Ishikawa (cell line): Measurements from ENCODE around the gene BHLHE41.

ENCODE experiments used
- CEBPB ChIP-seq: IDR thresholded peaks from 2 replicates; pipeline ENCODE4 v1.6.1; 2012
- CREB1 ChIP-seq: IDR thresholded peaks from 2 replicates; pipeline ENCODE4 v1.6.1; 2012; ENCODE audit warnings: low read depth
- EGR1 ChIP-seq: IDR thresholded peaks from 2 replicates; pipeline ENCODE4 v1.6.1; 2012
- EP300 ChIP-seq: IDR thresholded peaks from 2 replicates; pipeline ENCODE4 v1.6.1; 2012; ENCODE audit warnings: borderline replicate concordance
- FOXM1 ChIP-seq: IDR thresholded peaks from 2 replicates; pipeline ENCODE4 v1.6.1; 2012; ENCODE audit warnings: low read depth, borderline replicate concordance
- NFIC ChIP-seq: IDR thresholded peaks from 2 replicates; pipeline ENCODE4 v1.6.1; 2012
- RAD21 ChIP-seq: IDR thresholded peaks from 2 replicates; pipeline ENCODE4 v1.6.1; 2012; ENCODE audit warnings: low read depth
- TAF1 ChIP-seq: IDR thresholded peaks from 2 replicates; pipeline ENCODE4 v1.6.1; 2012; ENCODE audit warnings: low read depth, mild to moderate bottlenecking
- TEAD4 ChIP-seq: IDR thresholded peaks from 2 replicates; pipeline ENCODE4 v1.6.1; 2012
- YY1 ChIP-seq: IDR thresholded peaks from 2 replicates; pipeline ENCODE4 v1.6.1; 2012; ENCODE audit warnings: low read depth
- TF ChIP-seq, protein P1 (sequence below): IDR thresholded peaks from 2 replicates; pipeline ENCODE4 v1.6.1; 2012
- TF ChIP-seq, protein P2 (sequence below): IDR thresholded peaks from 2 replicates; pipeline ENCODE4 v1.6.1; 2012
- TF ChIP-seq, protein P3 (sequence below): IDR thresholded peaks from 2 replicates; pipeline ENCODE4 v1.6.1; 2012; ENCODE audit warnings: low read depth, mild to moderate bottlenecking

DNA sequence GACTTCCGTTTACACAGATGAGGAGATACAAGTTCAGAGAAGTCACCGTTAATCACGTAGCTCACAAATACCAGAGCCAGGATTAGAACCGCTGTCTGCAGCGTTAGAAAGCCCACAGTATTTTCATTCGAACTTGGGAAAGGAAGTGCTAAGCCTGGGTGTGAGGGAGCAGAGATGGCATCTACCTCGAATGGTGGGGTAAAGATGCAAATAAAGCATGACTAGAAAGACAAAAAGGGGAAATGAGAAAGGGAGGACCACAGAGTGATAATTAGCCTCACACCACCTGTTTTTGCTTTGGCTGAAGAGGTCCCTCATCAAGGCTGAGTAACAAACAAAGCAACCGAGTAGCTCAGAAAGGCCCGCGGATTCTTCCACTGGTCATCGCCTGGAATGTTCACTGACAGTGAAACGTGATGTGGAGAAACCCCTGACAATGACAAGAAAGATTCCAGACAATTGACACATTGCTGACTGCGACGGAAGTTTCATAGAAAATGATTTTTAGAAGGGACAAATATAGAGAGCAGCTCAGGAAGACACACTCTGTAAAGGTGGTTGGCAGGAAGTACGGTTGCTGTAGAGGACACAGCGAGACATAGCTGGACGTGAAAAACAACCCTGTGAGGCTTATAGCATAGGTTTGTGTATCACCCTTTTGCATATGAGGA, 31.5 kb upstream of the BHLHE41 start:
- TF ChIP-seq, protein P1, sequence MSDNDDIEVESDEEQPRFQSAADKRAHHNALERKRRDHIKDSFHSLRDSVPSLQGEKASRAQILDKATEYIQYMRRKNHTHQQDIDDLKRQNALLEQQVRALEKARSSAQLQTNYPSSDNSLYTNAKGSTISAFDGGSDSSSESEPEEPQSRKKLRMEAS: no peak
- TF ChIP-seq CREB1: no peak
- no peak for TF ChIP-seq RAD21
- no peak for TF ChIP-seq TEAD4
- TF ChIP-seq EP300: no peak
- TF ChIP-seq EGR1: no peak
- TF ChIP-seq, protein P2, sequence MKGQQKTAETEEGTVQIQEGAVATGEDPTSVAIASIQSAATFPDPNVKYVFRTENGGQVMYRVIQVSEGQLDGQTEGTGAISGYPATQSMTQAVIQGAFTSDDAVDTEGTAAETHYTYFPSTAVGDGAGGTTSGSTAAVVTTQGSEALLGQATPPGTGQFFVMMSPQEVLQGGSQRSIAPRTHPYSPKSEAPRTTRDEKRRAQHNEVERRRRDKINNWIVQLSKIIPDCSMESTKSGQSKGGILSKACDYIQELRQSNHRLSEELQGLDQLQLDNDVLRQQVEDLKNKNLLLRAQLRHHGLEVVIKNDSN: no peak
- no peak for TF ChIP-seq TAF1
- TF ChIP-seq, protein P3, sequence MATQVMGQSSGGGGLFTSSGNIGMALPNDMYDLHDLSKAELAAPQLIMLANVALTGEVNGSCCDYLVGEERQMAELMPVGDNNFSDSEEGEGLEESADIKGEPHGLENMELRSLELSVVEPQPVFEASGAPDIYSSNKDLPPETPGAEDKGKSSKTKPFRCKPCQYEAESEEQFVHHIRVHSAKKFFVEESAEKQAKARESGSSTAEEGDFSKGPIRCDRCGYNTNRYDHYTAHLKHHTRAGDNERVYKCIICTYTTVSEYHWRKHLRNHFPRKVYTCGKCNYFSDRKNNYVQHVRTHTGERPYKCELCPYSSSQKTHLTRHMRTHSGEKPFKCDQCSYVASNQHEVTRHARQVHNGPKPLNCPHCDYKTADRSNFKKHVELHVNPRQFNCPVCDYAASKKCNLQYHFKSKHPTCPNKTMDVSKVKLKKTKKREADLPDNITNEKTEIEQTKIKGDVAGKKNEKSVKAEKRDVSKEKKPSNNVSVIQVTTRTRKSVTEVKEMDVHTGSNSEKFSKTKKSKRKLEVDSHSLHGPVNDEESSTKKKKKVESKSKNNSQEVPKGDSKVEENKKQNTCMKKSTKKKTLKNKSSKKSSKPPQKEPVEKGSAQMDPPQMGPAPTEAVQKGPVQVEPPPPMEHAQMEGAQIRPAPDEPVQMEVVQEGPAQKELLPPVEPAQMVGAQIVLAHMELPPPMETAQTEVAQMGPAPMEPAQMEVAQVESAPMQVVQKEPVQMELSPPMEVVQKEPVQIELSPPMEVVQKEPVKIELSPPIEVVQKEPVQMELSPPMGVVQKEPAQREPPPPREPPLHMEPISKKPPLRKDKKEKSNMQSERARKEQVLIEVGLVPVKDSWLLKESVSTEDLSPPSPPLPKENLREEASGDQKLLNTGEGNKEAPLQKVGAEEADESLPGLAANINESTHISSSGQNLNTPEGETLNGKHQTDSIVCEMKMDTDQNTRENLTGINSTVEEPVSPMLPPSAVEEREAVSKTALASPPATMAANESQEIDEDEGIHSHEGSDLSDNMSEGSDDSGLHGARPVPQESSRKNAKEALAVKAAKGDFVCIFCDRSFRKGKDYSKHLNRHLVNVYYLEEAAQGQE: no peak
- TF ChIP-seq YY1: no peak
- TF ChIP-seq NFIC: no peak
- no peak for TF ChIP-seq FOXM1
- no peak for TF ChIP-seq CEBPB
